HFF-Myc (cell line): Measurements from ENCODE around the gene HBS1L.
A peak's percentile ranks its signal among the peaks of the same experiment; 100 is the strongest.

Source experiments
- DNase-seq: peaks from one replicate; pipeline ENCODE4 v3.0.0-alpha.2; 2011; ENCODE audit warnings: low read depth; ENCODE audit errors: extremely low read depth
- H3K4me3 ChIP-seq: replicated peaks from 2 replicates; pipeline ENCODE4 v1.5.1; 2011; ENCODE audit warnings: low read depth, mild to moderate bottlenecking, control low read depth, low read length
- TF ChIP-seq, protein P1 (sequence below): IDR thresholded peaks from 2 replicates; pipeline ENCODE4 v1.5.1; 2012; ENCODE audit warnings: mild to moderate bottlenecking, low read depth, low read length, control low read depth; ENCODE audit errors: missing control alignments

Gene HBS1L

GRCh38 chr6:134943522-134944111 lies 111.0 kb downstream of the HBS1L start:
- TF ChIP-seq, protein P1, sequence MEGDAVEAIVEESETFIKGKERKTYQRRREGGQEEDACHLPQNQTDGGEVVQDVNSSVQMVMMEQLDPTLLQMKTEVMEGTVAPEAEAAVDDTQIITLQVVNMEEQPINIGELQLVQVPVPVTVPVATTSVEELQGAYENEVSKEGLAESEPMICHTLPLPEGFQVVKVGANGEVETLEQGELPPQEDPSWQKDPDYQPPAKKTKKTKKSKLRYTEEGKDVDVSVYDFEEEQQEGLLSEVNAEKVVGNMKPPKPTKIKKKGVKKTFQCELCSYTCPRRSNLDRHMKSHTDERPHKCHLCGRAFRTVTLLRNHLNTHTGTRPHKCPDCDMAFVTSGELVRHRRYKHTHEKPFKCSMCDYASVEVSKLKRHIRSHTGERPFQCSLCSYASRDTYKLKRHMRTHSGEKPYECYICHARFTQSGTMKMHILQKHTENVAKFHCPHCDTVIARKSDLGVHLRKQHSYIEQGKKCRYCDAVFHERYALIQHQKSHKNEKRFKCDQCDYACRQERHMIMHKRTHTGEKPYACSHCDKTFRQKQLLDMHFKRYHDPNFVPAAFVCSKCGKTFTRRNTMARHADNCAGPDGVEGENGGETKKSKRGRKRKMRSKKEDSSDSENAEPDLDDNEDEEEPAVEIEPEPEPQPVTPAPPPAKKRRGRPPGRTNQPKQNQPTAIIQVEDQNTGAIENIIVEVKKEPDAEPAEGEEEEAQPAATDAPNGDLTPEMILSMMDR, result no peak
- DNase-seq, result no peak
- H3K4me3 ChIP-seq, result no peak overlapping the region

DNA sequence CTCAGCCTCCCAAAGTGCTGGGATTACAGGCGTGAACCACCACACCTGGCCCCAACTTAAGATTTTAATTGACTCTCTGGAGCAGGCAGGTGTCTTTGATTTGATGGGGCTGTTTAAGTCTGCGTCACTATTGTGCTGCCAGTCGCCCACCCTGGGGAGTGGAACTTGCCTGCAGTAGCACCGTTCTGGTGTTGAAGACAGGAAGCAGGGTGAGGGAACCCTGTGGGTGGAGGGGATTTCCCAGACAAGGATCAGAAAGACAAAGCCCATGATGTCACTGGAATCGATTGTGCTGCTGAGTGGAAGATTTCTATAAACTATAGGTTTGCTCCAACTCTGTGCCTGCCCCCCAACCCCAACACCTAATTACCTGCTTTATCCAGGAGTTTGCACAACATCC lies 115.7 kb downstream of the HBS1L start:
- TF ChIP-seq, protein P1, result no peak
- H3K4me3 ChIP-seq, result no peak overlapping the region
- DNase-seq, result no peak

DNA sequence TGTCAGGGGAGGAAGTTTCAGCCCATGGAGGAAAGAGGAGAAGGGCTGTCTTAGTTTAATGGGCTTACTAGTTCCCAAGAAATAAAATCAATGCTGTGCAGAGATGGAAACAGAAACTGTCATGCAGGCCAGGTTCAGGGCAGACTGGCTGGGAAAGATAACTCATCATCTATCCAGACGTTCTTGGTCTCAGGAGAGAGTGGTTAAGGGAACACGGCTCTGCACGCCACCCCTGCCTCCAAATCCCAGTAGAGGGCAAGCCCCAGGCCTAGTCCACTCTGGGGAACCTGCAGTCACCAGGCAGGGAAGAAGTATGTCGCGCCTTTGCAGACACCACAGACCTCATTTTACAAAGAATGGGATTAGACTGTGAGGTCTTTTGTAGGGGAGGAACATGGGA lies 117.2 kb downstream of the HBS1L start:
- H3K4me3 ChIP-seq, result no peak overlapping the region
- TF ChIP-seq, protein P1, result no peak
- no peak for DNase-seq

DNA sequence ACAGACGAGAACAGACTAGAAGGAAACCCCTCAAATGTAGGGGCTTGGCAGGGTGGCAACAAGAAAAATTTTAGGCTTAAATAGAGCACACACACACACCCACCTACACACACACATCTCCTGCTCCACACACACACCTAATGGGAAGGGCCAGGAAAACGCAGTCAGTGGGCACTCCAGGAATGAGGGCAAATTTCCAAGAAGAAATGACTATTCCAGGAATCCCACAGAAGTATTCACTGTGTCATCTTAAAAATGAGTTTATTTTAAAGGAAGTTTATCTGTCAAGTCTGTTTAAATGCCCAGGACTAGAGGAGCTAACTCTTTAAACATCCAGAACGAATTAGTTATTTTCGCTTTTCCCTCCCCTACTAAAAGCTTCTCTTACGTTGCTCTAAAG lies 117.7 kb downstream of the HBS1L start:
- TF ChIP-seq, protein P1, result no peak
- DNase-seq, result peak; percentile 14
- H3K4me3 ChIP-seq, result no peak overlapping the region

DNA sequence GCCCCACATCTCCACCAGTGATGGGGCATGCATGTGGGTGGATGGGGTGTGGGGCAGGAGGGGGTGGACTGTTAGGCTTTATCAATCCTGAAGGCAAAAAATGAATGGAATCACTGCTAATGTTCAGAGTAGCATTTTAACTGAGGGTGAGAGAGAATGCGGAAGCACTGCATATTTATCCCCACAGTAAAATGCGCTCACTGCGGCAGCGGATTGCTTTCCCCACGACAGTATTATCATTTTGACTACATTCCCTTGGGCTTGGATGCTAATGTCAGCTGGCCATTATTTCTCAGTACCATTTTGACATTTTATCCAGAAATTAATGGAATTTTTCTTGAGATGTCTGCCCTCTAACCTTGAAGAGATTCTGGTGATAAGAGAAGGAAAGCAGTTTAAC lies 118.1 kb downstream of the HBS1L start:
- DNase-seq, result no peak
- TF ChIP-seq, protein P1, result no peak

DNA sequence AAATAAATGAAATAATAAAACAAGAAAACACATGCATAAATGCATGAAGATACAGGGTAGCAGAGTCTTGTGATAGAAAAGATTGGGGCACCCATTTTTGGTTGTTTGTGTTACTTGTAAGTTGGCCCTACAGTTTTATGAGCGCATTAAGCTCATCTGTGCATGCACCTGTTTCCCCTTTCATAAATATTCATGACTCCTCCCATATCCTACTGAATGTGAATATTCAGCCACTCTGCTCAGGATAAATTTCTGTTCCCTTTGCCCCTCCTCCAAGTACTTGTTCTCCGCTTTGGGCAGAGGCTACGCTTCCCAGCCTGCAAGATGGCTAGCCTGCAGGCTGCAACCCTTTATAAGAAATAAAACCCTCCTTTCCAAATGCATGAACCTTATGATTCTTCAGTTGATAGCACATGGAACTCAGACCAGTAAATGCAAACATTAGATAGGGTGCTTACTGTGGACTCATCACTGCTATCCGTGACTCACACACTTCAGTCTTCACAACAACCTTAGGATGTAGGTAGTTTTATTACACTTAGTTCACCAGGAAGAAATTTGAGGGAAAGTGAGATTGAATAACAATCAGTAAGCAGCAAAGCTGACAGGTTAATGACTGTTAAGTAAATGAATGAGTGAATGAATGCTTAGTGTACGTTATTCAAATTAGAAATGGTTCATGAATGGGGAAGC lies 119.7 kb downstream of the HBS1L start:
- DNase-seq, result no peak
- TF ChIP-seq, protein P1, result no peak
- no peak overlapping the region for H3K4me3 ChIP-seq

More for the DNA sequence above, 118.1 kb downstream of the HBS1L start:
- no peak overlapping the region for H3K4me3 ChIP-seq
